Caki2 (cell line): ENCODE results near the gene CLDN11. TPM values are rescaled to one million over a fixed set of nuclear protein-coding genes. Genes with fewer than 3 reads are reported as not detected.

Source experiments
- DNase-seq: peaks from one replicate; pipeline ENCODE4 v3.0.0-alpha.2; 2015; ENCODE audit warnings: low read depth
- in situ Hi-C: cut with HindIII; loops from 2 replicates; pipeline ENCODE4 v1.10.0; 2016; ENCODE audit warnings: low sequenced_read_pairs, low pct_unique_long_range_greater_than_20kb, mixed read lengths
- total RNA-seq: library from RNA; depleted of rRNA; stranded (reverse); fragments of >200 nt; shearing (Covaris generic); gene quantifications from 2 replicates; pipeline ENCODE4 v1.2.3, GENCODE V29; 2014; ENCODE audit warnings: low replicate concordance; rRNA removed

Gene CLDN11
- total RNA-seq: 21.1 and 30.2 TPM in 2 replicates

DNA sequence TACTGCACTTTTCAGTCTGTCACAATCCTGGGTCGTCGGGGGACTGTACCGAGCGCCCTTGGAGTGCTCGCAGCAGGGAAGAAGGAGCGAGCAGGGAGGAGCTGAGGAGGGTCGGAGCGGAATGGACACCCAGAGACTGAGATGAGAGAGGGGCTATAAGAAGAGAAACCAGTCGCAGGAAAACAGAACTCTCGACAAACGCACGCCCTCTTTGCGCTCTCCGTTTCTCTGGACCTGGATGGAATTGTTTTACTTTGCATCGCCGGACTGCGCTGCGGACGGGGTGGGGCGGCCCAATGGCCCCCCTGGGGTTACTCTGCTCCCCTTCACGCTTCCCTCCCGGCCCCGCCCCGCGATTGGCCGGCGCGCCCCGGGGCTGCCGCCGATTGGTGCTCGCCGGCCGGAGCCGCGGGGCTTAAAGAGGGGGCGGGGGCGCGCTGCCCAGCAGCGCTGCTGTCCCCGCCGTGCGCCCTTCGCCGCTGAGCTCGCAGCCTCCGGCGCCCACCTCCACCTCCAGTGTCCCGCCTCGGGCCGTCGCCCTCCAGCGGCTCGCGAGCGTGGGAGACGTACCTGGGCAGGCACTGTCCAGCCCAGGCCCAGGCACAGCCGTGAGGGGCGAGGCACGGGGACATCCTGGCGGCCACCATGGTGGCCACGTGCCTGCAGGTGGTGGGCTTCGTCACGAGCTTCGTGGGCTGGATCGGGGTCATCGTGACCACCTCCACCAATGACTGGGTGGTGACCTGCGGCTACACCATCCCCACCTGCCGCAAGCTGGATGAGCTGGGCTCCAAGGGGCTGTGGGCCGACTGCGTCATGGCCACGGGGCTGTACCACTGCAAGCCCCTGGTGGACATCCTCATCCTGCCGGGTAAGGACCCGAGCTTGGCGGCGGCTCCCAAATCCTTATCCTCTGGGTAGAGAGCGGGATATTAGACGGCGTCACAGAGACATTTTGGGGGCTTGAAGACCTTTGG lies at the start of gene CLDN11:
Gene CLDN11, plus strand, starts transcription at position 447 of the 977 bp plus-strand sequence. Its CDS starts 199 bp downstream, at position 646.
- peak; percentile 31 for DNase-seq
- in situ Hi-C loops: no loop called here

DNA sequence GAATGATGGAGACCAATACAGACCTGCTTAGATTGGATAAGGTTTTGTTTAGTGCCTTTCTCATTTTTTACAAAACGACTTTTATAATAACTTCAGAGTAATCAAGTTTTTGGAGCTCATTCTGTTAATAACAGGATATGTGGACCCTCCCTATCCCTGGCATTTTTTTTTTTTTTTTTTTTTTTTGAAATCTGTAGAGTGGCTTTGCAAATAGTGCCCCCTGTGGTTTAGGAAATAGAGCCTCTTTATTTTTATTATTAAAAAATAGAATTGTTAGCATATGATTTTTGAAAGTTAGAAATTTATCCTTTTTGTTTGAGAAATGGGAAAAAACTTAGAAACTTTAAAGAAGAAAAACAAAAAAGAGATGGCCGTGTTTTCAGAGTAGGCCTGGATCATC lies 49.7 kb upstream of the CLDN11 start:
- in situ Hi-C loops: no loop called here
- no peak for DNase-seq

DNA sequence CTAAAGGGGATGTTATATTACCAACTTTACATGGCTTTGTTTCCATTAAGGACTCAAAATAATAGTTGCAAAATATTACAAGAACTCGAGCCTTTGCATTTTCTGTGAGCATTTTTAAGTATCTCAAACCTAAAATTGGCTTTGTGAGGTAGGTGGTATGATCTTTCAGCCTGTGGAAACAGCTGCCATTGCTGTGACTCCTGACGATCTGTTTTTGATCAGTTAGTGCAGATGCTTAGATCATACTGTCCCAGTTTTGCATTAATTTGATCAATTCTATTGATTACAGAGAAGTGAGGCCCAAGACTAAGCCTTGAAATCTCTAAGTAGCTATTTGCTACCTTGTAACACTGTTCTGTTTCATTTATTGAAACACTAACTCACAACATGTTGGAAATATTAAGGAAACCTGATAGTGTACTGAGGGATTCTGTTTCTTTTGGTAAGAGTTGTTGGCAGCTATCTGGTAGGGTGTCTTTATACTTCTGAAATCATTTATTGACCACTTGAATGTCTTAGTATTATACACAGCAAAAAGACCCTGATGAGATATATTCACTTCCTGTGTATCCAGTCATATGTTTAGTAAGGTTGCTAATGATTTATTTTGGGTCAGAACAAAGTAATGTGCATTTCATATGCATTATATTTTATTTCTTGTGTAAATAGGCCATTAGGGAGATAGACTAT lies 46.3 kb upstream of the CLDN11 start:
- no peak for DNase-seq
- in situ Hi-C loops: no loop called here

DNA sequence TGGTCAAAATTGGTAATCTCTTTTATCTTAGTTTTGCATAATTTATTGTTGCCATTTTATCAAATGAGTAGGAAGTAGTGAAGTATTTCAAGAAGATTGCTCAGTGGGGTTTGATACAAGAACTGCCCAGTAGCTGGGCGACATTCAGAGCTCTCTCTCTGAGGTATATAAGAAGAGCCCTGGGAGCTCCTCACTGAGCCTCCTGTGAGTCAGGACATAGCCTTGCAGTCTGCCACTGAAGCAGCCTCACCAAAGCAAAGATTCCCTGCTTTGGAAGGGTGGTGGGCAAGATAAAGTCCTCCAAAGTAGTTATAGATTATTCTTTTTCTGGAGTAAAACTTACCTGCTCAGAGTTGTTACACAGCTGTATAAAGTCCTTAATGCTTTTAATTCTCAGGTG lies 35.1 kb upstream of the CLDN11 start:
- in situ Hi-C loops: no loop called here
- no peak for DNase-seq

DNA sequence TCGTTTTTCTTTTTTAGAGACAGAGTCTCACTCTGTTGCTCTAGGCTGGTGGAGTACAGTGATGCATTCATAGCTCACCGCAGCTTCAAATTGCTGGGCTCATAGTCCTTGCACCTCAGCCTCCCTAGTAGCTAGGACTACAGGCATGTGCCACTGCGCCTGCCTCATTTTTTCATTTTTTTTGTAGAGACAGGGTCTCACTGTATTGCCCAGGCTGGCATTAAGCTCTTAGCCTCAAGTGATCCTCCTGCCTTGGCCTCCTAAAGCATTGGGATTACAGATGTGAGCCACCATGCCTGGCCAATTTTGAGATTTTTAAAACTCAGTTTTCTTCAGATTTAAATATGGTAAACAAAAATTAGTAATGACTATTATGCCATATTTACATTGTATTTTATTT lies 32.2 kb upstream of the CLDN11 start:
- in situ Hi-C loops: no loop called here
- DNase-seq: no peak

DNA sequence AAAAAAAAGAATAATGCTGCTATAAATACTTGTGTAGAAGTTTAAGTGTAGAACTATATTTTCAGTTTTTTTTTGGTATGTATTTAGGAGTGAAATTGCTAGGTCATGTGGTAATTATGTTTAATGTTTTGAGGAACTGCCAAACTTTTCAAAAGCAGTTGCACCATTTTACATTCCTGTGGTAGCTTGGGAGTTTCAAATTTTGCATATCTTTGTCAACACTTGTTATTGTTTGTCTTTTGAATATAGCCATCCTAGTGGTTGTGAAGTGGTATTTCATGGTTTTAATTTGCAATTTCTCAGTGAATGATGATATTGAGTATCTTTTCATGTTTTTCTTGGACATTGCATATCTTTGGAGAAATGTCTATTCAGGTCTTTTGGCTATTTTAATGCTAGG lies 30.7 kb upstream of the CLDN11 start:
- in situ Hi-C loops: no loop called here
- no peak for DNase-seq

DNA sequence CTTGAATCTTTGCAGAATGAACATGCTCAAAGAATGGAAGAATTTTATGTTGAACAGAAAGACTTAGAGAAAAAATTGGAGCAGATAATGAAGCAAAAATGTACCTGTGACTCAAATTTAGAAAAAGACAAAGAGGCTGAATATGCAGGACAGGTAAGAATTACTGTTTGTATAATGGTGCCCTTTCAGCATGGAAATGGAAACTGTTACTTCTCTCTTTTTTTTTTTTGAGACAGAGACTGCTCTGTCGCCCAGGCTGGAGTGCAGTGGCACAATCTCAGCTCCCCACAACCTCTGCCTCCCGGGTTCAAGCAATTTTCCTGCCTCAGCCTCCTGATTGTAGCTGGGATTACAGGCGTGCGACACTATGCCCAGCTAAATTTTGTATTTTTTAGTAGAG lies 27.6 kb upstream of the CLDN11 start:
- DNase-seq: no peak
- in situ Hi-C loops: no loop called here

DNA sequence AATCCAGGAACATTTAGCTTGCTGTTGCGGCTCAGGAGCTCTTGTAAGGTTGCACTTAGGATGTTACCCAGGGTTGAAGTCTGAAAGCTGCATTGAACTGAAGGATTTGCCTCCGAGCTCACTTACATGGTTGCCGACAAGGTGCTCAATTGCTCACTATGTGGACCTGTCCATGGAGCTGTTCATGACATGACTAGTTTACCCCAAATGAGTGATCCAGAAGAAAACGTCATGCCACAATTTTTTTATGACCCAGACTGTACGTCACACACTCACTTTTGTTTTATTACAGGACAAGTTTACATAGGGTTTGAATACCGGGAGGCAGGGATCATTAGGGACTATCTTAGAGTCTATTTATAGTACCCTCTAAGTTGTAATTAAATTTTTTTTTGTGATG lies 21.0 kb upstream of the CLDN11 start:
- no peak for DNase-seq
- in situ Hi-C loops: no loop called here

DNA sequence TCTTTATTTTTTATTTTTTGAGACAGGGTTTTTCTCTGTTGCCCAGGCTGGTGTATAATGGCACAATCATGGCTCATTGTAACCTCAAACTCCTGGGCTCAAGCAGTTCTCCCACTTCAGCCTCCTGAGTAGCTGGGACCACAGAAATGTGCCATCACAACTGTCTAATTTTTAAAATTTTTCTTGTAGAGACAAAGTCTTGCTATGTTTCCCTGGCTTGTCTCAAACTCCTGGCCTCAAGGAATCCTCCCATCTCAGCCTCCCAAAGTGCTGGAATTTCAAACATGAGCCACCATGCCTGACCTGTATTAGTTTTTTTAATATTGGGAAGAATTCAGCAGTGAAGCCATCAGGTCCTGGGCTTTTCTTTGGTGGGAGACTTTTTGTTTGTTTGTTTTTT lies 13.6 kb upstream of the CLDN11 start:
- in situ Hi-C loops: no loop called here
- no peak for DNase-seq

DNA sequence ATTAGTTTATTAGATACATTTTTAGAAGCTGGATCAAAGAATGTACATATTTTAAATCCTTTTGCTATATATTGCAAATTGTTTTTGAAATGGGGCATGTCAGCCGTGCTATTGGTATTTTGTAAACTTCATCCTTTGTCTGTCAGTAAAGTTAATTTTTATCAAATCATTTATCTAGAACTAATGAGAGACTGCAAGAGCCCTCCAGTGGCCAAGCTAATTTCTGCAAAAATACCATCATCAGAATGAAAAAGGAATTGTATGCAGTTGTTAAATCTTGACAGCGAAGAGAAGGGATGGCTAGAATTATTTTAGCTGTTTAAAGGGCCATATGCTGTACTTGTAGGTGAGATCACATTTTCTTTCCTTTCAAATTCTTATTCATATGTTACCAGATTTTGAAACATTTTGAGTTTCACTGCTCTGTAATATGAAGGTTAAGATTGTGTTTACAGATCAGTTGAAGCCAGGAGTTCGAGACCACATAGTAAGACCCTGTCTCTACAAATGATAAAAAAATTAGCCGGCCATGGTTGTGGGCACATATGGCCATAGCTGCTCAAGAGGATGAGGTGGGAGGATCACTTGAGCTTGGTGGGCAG lies 8.1 kb upstream of the CLDN11 start:
- in situ Hi-C loops: no loop called here
- peak; percentile 58 for DNase-seq

DNA sequence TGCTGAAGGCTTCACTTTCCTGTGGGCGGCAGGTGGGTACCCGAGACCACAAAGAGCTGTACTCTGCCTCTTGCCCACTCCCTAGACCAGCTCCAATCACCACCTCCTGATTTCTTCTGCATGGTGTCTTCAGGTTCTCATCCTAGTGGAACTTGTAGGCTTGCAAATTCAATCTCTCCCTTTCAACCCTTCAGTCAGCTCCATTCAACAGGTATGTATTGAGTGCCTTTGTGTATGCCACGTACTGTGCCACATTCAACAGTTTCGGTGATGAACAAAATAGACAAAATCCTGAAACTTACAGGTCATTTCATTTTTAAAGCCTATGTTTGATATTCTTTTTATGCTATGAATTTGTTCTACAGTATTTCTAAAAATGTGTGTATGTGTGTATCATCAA lies 5.4 kb upstream of the CLDN11 start:
- in situ Hi-C loops: no loop called here
- no peak for DNase-seq

DNA sequence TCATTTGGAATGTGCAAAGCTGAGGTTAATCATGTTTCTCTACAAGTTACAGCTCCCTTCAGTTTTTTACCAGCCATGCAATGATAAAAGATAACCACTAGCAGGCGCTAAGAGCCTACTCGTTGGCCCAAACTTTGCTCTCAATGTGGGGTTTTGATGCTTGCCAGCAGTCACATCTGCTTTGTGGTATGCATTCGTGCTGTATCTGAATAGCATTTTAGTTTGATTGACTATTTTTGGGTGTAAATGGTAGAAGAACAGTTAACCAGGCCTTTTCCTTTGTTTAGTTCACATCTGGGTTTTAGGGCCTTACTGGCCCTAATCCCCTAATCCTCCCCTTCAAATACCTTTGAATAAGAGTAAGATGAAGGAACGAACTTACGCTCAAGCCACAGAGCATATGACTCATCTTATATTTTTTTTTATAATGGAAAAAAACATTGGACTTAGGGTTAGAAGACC lies 4.4 kb upstream of the CLDN11 start:
- in situ Hi-C loops: no loop called here
- peak; percentile 78 for DNase-seq

DNA sequence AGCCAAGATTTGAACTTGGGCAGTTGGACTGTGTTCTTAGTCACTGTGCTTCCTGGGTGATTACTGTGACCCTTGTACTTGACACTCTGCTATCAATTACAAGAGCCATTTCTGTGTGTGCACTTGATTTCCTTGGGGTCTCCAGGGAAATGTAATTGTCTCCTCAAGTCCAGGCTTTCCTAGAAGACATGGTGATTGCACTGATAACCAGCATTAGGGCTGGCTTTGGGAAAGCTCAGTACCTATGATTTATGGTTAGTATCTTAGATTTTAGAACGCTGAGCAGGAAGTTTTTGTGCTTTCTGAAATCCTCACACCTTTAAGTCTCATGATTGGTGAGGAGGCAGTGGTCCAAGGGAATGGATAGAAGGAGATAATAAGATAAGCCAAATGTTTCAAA lies 1.6 kb upstream of the CLDN11 start:
- in situ Hi-C loops: no loop called here
- no peak for DNase-seq

DNA sequence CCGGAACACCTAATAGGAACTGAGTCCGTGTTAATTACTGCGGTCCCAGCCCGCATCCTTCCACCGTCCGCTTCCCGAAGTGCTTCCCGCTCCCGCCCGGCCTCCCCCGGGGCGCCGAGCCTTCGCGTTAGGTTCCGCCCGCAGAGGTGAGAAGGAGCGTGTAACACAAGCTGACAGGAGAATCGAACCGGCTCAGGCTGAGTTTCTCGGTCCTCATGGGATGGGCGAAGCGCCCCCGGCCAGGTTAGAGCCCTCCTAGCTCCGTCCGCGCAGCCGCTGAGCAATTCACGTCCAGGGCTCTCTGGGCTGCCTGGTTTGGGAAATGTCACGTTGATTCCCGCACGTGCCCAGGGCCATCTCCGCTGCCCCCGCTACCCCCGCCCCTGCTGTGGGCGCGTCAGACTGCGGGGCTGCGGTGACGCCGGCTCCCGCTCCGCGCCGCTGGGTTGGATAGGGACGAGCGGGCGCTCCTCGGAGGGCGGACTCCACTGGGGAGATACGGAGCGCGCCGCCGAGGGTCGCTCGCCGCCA lies 954 bp downstream of the CLDN11 start:
- no peak for DNase-seq
- in situ Hi-C loops: no loop called here

DNA sequence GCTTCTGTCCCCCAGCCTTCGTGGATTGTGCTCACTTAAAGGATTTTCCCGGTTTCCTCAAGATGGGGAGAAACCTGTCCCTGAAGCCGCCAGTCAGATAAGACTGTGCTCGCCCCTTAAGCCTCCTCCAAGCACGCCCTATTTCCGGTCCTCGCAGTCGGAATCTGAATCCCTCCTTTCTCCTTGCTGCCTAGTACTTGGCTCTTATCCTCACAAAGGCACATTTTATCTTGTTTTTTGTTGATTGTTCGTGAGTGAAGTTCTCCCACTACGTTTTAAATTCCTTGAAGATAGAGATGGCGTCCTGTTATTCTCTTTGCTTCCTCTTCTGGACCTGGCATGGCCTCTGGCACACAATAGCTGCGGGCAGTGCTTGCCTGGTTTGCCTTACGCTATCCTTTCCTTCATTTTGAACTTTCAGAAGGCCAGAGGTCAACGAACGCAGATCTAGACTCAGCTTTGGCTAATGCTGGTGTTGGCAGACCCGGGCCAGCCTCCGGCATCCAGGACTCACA lies 1.7 kb downstream of the CLDN11 start:
- DNase-seq: no peak
- in situ Hi-C loops: no loop called here

DNA sequence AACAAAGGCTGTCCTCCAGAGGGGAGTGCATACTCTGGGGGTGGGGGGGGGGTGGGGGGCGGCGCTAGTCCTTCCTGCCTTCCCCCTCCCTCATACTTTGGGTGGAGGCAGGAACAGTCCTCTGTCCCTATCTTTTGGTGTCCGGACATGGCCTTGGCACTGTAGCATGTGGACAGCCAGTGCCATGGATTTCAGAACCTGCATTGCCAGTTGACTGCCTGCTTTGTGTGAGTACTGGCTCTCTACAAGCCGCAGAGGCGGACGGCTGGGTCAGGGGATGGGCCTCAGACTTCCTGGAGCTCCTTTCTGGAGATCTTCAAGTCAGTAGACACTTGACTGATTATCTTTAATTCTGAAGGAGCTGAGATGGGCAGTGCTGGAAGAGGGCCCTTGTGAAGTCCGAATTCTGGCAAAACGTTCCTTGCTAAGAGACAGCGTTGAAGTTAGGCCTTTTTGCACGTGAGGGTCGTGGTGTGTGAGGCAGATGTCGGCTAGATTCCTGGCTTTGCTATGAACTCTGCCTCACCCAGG lies 2.5 kb downstream of the CLDN11 start:
- DNase-seq: no peak
- in situ Hi-C loops: no loop called here

DNA sequence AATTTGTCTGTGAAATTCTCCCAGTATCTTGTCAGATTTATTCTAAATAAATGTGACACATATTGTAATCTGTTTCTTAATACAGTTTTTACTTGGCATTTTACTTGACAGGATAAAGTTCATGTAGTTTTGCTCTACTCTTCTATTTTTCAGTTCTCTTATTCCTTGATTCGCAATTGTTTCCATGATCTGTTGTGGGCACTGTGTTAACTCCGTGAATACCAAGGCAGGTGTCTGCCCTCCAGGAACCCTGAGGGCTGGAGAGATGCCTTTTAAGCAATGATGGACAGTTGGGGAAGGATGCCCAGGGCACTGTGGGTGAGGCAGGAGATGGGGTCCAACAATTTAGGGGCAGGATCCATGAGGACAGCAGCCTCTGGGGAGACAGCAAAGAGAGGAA lies 3.1 kb downstream of the CLDN11 start:
- DNase-seq: no peak
- in situ Hi-C loops: no loop called here

DNA sequence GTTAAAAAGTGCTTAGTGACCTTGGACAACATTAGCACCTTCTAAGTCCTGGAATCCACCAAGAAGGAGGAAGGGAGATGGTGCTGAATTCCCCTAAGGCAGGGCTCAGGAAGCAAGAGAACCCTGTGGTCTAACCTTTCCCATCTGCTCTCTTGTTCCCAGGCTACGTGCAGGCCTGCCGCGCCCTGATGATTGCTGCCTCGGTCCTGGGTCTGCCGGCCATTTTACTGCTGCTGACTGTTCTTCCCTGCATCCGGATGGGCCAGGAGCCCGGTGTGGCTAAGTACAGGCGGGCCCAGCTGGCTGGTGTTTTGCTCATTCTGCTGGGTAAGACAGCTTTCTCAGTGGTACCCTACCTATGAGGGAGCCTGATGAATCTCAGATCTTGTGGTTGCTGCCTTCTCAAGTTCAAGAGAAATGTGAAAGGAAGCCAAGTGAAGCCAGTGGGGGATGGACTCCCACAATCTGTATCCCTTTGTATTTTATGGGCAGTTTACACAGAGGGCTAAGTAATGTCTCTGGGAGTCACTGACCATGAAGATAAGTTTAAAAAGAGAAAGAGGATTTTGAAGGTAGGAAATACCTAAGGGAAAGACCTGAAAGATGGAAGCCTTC lies 4.4 kb downstream of the CLDN11 start:
- no peak for DNase-seq
- in situ Hi-C loops: no loop called here
